ENCODE measurements around the gene WDFY2. TPM values are rescaled to one million over a fixed set of nuclear protein-coding genes. Genes with fewer than 3 reads are reported as not detected.
"Not testable (repeated sequence)": the region's sequence is repeated elsewhere in the genome, so short reads cannot be mapped to it uniquely, and the experiment has no call there.

Gene WDFY2
- total and polyA plus RNA-seq, 12 donors = 13.2 to 38.6 (median 26.0) TPM

- TF ChIP-seq POLR2A (IDR thresholded peaks at IDR 0.05) (no peak), CTCF (IDR thresholded peaks at IDR 0.05) (no peak)
- no peak overlapping the region for H3K27ac ChIP-seq
- H3K36me3 ChIP-seq (replicated peaks in 1 of 2) = no peaks in the 10 kb centered on the region
- H3K4me1 ChIP-seq (replicated peaks in 1 of 2) = peaks cover 4 to 15% of the 10 kb centered on the region in 2 donors
- WGBS, 4 donors = 92 to 100% (median 97%) methylated on average over 1 of the region's 1 CpG
- DNase-seq = no peak
- H3K27me3 ChIP-seq = no peaks in the 10 kb centered on the region
- intact Hi-C loops (cut with DNase I) = no loop called here
- no peaks in the 10 kb centered on the region for H3K9me3 ChIP-seq (replicated peaks in 1 of 3)
- H3K4me3 ChIP-seq = no peak overlapping the region
Measured at GRCh38 chr13:51564671-51565070, 19.6 kb upstream of the WDFY2 start.

GRCh38 chr13:51569001-51569400 is 15.3 kb upstream of the WDFY2 start:
- H3K27me3 ChIP-seq; H3K27ac ChIP-seq; H3K4me1 ChIP-seq (replicated peaks in 1 of 2); intact Hi-C loops (cut with DNase I); DNase-seq; H3K36me3 ChIP-seq (replicated peaks in 1 of 2); H3K4me3 ChIP-seq; H3K9me3 ChIP-seq (replicated peaks in 1 of 3): not testable (repeated sequence)
- 85 to 93% (median 86%) methylated on average over 4 of the region's 4 CpGs for WGBS, 4 donors

GRCh38 chr13:51576754-51577153 is 7.5 kb upstream of the WDFY2 start:
- H3K4me1 ChIP-seq (replicated peaks in 1 of 2) = no peaks in the 10 kb centered on the region
- no peaks in the 10 kb centered on the region for H3K36me3 ChIP-seq (replicated peaks in 1 of 2)
- H3K27ac ChIP-seq = no peak overlapping the region
- intact Hi-C loops (cut with DNase I) = no loop called here
- no peak overlapping the region for H3K4me3 ChIP-seq
- DNase-seq = no peak
- TF ChIP-seq POLR2A (IDR thresholded peaks at IDR 0.05) = no peak
- TF ChIP-seq CTCF (IDR thresholded peaks at IDR 0.05) = no peak
- H3K9me3 ChIP-seq (replicated peaks in 1 of 3) = no peaks in the 10 kb centered on the region
- 90 to 100% (median 95%) methylated on average over 1 of the region's 1 CpG for WGBS, 4 donors
- no peaks in the 10 kb centered on the region for H3K27me3 ChIP-seq

GRCh38 chr13:51577690-51578089 is 6.6 kb upstream of the WDFY2 start:
- H3K4me1 ChIP-seq (replicated peaks in 1 of 2) = no peaks in the 10 kb centered on the region
- intact Hi-C loops (cut with DNase I) = no loop called here
- H3K27ac ChIP-seq = no peak overlapping the region
- H3K36me3 ChIP-seq (replicated peaks in 1 of 2) = no peaks in the 10 kb centered on the region
- no peak overlapping the region for H3K4me3 ChIP-seq
- no peaks in the 10 kb centered on the region for H3K27me3 ChIP-seq
- H3K9me3 ChIP-seq (replicated peaks in 1 of 3) = no peaks in the 10 kb centered on the region
- no peak for TF ChIP-seq CTCF (IDR thresholded peaks at IDR 0.05)
- TF ChIP-seq POLR2A (IDR thresholded peaks at IDR 0.05) = no peak
- no peak for DNase-seq
- 80 to 88% (median 86%) methylated on average over 4 of the region's 4 CpGs for WGBS, 4 donors

- 59 to 74% (median 64%) methylated on average over 7 of the region's 7 CpGs for WGBS, 4 donors
- H3K4me1 ChIP-seq (replicated peaks in 1 of 2) = peaks cover 0 to 4% of the 10 kb centered on the region in 2 donors
- no peak overlapping the region for H3K4me3 ChIP-seq
- TF ChIP-seq POLR2A (IDR thresholded peaks at IDR 0.05) (no peak), CTCF (IDR thresholded peaks at IDR 0.05) (no peak)
- no peaks in the 10 kb centered on the region for H3K36me3 ChIP-seq (replicated peaks in 1 of 2)
- peak in 3 of 7 donors; percentile 24 to 32 (median 26) for DNase-seq
- H3K27me3 ChIP-seq = no peaks in the 10 kb centered on the region
- H3K9me3 ChIP-seq (replicated peaks in 1 of 3) = no peaks in the 10 kb centered on the region
- intact Hi-C loops (cut with DNase I) = loop anchor here in 1 of 2 donors (10.0 kb wide), 1 partner anchor 125 kb away; the partner anchor contains the start of gene INTS6
- H3K27ac ChIP-seq = peak overlapping the region in 1 of 5 donors; percentile 43
Measured at GRCh38 chr13:51579676-51580075, 4.6 kb upstream of the WDFY2 start.
